ENCODE results near the gene ATOH1.
A peak's percentile ranks its signal among the peaks of the same experiment; 100 is the strongest.

GRCh38 chr4:93865650-93866049 lies 37.1 kb downstream of the ATOH1 start:
- TF ChIP-seq CTCF (conservative IDR thresholded peaks at IDR 0.05) = peak; percentile 35
- no peak for TF ChIP-seq ZFX (IDR thresholded peaks at IDR 0.05)
